Ramos (cell line): Measurements from ENCODE around the gene VAMP8.
"Not testable (repeated sequence)": the region's sequence is repeated elsewhere in the genome, so short reads cannot be mapped to it uniquely, and the experiment has no call there.

Experiments
- in situ Hi-C: fragments of 300-500 bp; cut with MboI; formaldehyde crosslinking; loops from one replicate; pipeline ENCODE4 v1.14.3; 2022; ENCODE audit warnings: low sequenced_read_pairs; ENCODE audit not compliant: unreplicated experiment

VAMP8 gene

DNA sequence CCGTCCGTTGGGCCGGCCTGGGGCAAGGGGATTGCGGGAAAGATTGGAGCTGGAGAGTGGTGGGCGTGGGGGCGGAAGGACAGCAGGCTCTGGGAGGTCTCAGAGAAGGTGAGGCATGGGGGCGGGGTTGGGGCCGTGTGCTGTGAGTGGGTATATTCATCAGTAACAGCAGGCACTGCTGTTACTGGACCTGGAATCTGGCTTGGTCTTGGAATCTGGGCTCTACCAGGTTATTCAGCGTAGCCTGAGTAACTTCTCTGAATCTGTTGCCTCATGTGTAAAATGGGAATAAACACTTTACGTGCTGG, 18.6 kb downstream of the VAMP8 start:
- in situ Hi-C loops: no loop called here

DNA sequence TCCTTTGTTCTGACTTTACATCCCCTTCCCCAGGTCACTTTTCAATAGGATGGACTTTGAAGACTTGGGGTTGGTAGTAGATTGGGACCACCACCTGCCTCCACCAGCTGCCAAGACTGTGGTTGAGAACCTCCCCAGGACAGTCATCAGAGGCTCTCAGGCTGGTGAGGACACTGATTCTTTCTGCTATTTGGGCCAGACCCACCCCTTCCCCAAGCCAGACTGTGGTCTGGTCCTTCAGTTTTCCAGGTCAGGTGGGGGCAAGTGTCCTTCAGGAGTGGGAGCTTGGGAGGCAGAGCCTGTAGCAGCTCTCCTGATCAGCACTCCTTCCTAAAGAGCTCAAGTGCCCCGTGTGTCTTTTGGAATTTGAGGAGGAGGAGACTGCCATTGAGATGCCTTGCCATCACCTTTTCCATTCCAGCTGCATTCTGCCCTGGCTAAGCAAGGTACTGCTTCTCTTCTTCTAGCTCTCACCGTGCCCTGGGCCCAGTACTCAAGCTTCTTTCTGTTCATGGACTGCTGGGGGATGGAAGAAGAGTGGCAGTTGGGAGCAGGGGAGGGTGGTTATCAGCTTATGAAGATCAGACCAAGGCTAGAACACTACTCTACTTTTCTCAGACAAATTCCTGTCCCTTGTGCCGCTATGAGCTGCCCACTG, 19.2 kb downstream of the VAMP8 start:
- in situ Hi-C loops: no loop called here

DNA sequence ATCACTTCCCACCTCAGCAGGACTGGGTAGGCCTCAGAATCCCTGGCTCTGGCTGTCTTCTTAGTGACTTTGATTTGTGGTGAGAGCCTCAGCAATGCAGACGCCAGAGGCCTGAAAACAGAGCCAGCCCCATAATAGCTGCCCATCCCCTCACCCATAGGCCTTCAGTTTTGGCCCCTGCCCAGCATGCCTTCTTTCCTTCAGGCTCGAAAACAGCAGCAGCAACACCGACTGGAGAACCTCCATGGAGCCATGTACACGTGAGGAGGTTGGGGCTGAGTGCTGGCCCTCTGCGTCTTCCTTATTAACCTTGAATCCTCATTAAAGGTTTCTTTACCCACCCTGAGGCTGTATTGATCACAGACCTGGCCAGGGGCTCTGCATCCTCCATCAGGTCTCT, 19.9 kb downstream of the VAMP8 start:
- in situ Hi-C loops: no loop called here

DNA sequence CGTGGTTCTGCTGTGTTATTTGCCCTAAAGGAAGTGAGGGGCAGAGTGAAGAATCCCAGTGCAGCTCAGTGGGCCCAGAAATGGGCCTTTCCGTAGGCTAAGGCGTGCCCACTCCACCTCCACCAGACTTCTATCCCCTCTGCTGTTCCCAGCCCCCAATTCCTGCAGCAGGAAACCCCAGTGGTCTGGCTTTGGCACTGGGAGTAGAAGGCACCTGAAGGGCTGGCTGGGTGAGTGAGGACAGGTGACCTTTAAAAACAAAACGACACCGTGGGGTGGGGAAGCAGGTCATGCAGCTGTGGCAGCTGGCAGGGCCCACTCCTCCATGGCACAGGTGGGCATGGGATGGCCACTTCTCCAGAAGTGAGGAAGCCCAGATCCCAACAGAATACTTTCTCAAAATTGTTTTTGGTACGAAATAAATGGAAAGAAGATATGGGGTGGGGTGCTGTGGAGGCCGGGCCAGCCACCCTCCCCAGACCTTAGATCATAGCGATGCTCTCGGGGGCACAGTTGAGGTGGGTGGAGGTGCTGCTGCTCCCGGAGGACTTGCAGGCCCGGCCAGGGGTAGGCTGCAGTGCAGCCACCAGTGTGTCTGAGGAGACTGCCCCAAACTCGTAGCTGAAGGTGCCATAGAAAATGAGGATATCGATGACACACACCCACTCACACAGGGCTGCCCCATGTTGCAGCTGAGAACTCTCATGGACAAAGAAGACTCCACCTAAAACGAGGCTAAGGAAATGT, 21.4 kb downstream of the VAMP8 start:
- in situ Hi-C loops: no loop called here

DNA sequence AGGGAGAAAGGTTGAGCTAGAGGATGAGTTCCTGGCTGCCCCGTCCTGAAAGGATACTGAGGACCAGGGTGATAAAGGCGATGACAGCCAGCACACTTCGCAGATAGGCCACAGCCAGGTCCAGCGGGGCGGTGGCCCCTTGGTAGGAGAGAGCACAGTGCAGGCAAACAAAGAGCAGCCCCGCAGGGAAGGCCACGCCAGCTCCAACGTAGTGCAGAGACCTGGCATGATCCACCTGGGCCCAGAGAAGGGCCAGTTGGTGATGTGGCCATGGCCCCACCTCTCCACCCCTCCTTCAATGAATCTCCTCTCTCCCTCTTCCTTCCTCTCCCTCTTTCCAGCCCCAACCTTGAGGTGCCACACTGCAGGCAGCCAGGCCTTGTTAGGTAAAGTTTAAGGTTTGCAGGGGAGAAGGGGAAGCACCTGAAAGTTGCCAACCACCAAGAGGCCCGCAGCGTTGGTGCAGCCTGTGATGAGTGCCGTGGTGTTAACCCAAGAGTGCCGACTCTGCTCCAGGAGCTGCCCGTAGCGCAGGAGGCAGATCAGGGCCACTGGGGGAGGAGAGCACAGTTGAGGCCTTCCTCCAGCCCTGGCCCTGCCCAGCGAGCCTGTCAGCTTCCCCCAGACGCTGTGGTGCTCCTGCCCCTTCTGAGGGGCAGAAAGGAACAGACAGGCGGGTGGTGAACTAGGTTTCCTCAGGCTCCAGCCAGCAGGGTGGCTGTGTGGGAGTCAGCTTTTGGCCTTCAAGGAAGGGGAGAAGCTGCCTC, 22.3 kb downstream of the VAMP8 start:
- in situ Hi-C loops: no loop called here

DNA sequence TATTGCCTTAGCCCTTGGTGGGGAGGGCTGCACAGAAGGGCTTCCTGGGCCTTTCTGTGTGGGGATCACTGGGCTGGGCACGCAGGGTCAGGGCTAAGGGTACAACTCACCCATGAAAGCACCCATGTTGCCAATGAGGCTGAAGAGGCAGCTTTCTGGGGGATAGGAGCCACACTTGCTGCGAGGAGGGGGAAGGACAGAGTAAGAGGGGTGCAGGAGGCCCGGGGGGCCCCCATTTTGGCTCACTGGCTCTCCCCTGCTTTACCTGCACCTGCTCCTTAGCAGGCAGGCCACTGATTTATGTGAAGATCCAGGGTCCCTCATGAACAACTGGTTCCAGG, 22.8 kb downstream of the VAMP8 start:
- in situ Hi-C loops: no loop called here

DNA sequence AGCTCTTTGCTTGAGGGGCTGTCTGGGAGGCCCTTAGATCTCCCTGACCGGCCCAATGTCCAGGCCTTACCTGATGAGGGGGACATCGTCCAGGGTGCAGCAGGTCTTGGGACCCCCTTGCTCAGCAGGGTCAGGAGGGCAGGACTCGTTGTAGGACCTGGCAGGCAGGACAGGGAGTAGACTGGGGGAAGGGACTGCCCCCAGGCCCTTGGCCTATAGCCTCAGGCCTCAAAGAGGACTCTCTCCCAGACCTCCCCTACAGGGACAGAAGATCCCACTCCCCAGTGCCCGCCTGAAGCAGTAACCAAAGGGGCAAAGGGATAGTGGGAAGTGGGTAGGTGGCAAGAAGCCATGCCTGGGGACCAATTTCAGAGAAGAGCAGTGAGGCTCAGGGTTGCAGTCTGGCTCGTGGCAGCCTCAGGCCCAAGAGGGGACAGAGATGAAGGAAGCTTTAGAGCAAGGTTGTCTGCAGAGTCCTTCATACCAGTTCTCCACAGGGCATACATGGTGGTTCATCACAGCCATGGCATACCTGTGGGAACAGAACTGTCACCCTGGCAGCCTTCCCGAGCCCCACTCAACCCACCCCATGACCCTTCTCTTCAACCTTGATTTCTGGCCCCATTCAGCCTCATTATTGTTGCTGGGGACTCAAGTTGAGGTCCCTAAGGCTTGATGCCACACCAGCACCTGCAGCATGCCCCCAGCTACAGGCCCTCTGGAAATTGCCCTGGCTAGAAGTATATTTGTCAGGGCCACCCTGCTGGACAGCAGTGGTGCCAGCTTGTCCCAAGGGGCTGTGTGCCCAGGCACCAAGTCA, 23.8 kb downstream of the VAMP8 start:
- in situ Hi-C loops: no loop called here

DNA sequence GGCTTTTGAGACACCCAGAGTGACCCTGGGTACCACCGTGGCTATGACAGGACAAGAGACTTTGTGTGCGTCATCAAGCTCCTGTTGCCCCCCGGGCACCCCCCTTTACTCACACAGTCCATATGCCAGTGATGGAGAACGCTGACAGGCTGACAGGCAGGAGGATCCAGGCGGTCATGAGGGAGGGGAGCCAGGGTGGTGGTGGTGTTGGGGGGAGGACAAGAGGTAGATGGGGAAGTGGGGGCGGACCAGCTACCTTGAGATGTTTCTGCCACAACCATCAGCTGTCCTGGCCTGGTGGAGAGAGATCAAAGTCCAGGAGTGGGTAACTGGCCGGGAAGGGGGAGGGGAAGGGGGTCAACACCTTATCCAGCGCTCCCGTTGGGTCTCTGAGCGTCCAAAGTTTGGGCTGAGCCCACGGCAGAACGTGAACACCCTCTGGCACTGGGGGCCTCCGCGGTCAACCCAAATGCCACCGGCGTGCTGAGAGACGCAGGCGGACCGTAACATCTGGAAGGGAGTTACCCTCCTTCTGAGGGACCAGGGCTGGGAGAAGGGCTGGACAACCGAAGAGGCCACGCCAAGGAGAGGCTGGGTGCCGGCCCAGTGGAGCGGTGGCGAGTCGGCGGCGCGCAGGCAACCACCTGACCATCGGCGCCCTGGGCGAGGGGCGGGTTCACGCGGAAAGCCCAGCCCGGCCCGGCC, 24.5 kb downstream of the VAMP8 start:
- in situ Hi-C loops: no loop called here

DNA sequence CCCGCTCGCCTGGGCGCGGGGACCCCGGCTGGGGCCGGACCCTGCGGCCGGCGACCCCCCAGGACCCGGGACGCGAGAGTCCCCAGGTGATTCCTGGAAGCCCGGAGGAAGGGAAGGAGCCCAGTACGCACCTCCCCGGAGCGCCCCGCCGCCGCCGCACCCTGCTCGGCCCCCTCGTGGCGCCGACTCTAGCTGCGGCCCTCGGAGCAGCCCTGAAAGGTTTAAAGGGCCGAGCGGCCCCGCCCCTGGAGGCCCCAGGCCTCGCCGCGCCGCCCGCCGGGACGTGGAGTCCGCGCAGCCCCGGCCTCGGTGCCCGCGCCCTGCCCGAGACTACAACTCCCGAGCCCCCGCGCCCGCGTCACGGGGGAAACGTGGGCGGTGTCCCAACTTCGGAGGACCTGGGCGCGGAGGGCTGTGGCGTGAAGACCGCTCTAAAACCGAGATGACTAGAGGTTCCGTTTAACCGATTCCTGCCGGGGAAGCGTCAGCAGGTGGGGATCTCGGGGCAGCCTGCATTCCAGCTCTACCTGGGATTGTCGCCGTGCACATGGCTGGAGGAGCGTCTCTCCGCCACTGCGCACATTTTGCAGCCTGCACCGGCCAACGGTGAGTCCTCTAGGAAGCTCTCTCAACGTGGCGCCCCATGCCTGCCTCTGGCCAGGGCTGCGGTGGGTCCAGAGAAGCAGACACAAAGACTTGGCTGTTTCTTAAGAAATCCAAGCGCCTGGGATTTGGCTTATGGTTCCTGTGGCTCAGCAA, 25.3 kb downstream of the VAMP8 start, which contains the start of gene TMEM150A:
Gene TMEM150A (minus strand): TSS at position 223 of the 759 bp plus-strand sequence. CDS start 750 bp downstream, outside the sequence.
- in situ Hi-C loops: no loop called here

DNA sequence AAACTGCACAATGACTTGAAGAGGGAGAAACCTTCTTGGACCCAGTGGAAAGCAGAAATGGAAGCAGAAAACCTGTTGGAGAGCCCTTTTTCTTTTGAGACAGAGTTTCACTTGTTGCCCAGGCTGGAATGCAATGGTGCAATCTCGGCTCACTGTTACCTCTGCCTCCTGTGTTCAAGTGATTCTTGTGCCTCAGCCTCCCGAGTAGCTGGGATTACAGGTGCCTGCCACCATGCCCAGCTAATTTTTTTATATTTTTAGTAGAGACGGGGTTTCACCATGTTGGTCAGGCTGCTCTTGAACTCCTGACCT, 26.7 kb downstream of the VAMP8 start:
- in situ Hi-C loops: not testable (repeated sequence)

DNA sequence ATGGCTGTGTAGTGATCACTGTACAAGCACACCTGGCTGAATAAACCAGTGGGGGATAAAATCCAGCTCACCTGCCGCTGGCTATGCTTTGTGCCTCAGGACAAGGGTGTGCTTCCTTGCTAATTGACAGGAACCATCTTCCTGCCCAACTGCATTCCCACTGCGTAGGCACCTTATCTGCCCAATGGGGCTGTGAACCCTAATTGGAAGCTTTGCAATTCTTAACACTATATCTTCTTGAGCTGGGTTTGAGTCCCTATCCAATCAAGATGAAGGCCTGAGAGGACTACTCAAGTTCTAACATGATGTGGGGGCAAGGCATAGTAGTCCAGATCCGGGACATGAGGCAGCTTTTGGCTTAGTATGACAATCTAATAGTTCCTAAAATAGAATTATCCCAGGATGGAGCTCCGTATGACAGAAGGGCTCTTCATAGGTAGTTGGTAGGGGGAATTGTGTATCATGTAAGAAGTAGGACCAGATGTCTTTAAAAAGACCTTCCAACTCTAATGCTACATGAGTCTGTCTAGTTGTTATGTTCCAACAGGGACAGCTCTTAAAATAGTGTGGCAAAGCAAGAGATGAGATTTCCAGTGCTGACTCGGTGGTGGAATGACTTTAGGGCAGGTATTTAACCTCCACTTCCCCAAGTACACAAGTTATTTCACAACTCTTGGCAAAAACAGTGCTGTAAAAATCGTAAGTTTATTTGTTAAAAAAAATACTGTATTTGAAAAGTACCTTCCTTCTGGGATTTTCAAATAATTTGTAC, 27.4 kb downstream of the VAMP8 start:
- in situ Hi-C loops: no loop called here

DNA sequence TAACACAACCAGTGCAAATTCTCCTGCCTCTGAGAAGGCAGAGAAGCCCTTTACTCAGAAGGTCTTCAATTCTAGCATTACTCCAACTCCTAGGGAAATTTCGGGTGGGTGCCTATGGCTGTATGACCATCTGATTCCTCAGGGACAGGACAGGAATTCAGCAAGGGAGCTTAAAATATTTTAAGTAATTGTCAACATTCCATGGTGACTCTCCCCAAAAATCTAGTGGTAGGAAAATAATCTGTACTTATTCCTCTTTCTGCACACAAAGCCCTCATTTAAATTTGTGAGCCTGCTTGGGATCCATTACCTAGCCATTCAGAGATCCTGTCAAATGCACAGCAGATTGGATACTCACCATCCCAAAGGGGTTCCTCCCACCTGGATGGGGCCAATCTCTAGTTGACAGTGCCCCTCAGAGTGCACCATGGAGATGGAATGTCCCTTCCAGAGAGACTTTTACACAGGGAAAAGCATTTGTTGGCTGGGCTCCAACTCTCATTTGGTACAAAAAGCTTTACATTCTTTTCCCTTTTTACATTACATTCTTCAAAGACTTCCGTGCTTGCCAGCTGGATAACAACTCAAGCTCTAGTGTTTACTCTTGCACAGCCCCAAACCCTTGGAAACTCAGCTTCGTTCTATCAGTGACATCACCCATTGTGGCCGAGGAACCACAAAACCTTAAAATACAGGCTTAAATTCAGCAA, 28.2 kb downstream of the VAMP8 start:
- in situ Hi-C loops: no loop called here

DNA sequence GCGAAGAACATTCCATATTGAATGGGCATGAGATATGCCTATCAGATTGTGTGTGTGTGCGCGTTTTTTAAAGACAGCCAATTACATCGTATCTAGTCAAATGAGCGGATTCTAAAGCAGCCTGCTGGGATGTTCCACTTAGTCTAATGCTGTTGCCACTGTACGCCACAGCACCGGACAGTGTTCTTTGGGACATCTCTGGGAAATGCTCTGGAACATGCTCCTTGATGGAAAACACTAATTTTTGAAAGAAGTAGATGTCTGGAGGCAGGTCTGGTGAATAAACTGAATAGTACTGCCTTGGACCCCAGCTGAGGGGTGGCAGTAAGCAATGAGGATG, 28.7 kb downstream of the VAMP8 start:
- in situ Hi-C loops: no loop called here

DNA sequence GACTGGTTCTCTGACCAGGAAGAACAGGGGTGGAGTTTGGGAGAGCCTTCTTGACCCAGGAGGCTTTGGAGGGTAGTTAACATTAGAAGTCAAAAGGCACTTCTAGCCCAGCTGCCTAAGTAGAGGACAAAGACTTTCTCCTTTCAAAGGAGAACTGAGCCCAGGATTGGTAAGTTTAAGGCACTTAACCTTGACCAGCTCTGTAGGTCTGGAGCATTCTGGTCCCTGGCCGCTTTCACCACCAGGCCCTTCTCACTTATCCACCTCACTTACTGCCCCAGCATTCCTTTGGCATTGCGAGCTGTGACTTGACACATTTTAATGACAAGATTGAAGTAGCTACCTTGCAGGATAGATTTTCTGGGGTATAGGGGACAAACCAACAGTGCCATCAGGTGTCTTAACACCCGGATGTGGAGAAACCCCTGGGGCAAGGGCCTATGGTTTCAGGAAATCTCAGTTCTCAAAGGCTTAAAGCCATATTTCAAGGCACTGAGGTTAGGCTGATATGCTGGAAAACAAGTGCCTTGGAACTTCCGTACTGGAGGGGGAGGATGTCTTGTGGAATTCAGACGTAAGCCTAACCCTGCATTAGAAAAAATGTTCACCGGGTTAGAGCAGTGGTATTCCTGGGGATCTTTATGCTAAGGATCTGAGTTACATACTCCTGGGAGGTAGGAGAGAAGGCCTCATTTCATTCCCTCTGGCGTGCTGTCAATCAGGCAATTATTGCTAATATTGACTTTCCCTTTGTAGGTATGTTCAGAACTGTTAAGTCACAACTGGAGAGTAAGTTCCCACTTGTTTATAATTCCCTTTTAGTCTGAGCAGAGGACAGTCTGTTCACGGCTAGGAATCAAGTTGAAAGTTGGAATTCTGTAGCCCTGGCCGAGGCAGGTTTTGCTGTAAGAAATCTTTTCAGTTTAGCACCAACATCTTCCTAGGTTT, 30.2 kb downstream of the VAMP8 start:
- in situ Hi-C loops: no loop called here

DNA sequence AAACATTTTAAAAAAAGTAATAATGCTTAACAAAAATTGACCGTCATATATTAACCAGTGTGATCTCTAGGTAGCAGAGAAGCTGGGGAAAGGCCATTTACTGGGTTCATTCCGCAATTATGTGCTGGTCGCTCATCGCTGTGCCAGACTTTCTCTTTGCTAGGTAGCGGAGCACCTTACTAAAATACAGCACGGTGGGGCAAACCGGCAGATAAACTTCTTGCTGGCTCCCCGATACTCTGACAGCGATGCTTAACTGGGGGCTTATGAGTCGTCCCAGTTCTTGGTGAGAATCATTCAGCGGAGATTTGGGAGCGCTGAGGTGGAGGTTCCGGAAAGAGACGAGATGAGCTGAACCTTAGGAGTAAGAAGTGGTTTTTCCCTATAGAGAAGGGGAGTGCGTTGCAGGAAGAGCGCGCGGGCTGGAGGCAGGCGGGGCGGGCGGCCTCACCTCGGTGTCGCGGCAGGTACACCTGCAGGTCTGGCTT, 33.9 kb downstream of the VAMP8 start:
- in situ Hi-C loops: no loop called here

DNA sequence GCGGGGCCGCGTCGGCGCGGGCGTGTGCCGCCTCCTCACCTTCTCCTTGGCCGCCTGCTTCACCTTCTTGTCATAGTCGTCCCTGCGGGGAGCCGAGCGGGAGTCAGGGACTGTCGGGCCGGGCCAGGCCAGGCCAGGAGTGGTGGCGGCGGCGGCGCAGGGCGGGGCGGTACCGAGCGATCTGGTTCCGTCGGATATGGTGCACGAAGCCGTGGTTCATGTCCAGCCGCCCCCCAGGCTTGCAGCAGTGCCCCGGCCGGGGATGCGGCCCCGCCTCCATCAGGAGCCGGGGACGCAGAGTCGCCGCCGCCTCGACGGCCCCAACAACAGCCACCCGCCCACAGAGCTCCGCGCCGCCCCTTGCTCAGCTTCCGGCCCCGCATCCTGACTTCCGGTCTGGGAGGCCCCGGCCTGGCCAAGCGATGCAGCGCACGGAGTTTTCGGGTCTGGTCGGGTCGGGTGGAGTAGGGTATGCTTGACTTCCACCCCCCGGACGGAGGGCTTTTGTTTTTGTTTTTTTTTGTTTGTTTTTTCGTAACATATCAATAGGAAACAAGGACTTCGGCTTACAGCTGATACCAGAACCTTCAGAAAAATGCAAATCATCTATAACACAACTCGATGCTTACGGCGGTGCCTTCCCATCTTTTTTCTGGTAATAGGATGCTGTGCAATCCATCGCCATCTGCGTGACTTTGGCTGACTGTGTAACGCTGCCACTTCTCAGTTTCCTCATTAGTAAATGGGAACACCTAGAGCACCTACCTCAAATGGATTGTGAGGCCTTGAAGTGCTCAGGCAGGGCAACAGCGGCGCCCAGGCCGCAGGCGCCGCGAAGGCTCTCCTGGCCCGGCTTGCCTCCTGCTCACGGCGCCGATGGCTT, 34.6 kb downstream of the VAMP8 start, which contains the start of gene C2orf68:
Gene C2orf68 (minus strand): TSS at position 362 of the 883 bp plus-strand sequence. CDS start 82 bp downstream, at position 280.
- in situ Hi-C loops: no loop called here
